K562 (cell line): ENCODE results near the gene MAP3K7. TPM values are rescaled to one million over a fixed set of nuclear protein-coding genes. Genes with fewer than 3 reads are reported as not detected.
A peak's percentile ranks its signal among the peaks of the same experiment; 100 is the strongest.

Experiments
- ATAC-seq: fragments of 200-7000 bp; cut with Tn5 transposase; 3 replicates; pipeline ENCODE4 v1.9.1; 2020; ENCODE audit warnings: moderate library complexity
- BruUV-seq: library from RNA; stranded (reverse); fragments of 400-500 nt; replicated peaks from 2 replicates; lab custom pipeline; 2021; lab: Mats Ljungman, UMichigan
- CTCF ChIA-PET: fragments of 300-600 bp; formaldehyde crosslinking; extraction: SDS; loops from one replicate; lab custom pipeline; 2021; ENCODE audit warnings: low intra/inter-chr PET ratio; lab: Yijun Ruan, JAX
- POLR2A ChIA-PET: fragments of 300-600, 350-650 bp; sonication (Branson Sonifier 250); formaldehyde crosslinking; extraction: SDS; loops from one replicate; lab custom pipeline; 2021; ENCODE audit warnings: antibody characterized with exemption, inconsistent platforms; lab: Yijun Ruan, JAX
- DNase-seq, 4 experiments: peaks; one replicate each; pipeline versions ENCODE4 v3.0.0 to v3.0.0-alpha.2; 2011 to 2018; ENCODE audit warnings: low spot score in 3 of 4, mixed read lengths in 3 of 4; ENCODE audit errors: extremely low read depth in 1 of 4
- FAIRE-seq: peaks from 2 replicates; lab custom pipeline; 2011; peaks lifted over from hg19 to GRCh38; lab: Jason Lieb, UNC
- H2AFZ ChIP-seq: 2 replicates; pipeline ENCODE4 v1.6.0; 2011; ENCODE audit warnings: low read depth, low read length, control low read depth, inconsistent platforms
- H3K27ac ChIP-seq: fragments of 200-600 bp; 3 replicates; pipeline ENCODE4 v1.8.0; 2011; ENCODE audit warnings: low read depth, mild to moderate bottlenecking, control low read depth, inconsistent platforms, low read length, moderate library complexity, mixed read lengths; ENCODE audit errors: extremely low read depth
- H3K27me3 ChIP-seq, 2 experiments: fragments of 300-600 bp in 1 of 2; 2 replicates in 1 of 2; 3 replicates in 1 of 2; pipeline versions ENCODE4 v1.6.0 to v1.8.0; 2011; ENCODE audit warnings: inconsistent platforms in 2 of 2, low read length in 2 of 2, mild to moderate bottlenecking in 1 of 2, mixed read lengths in 1 of 2, moderate library complexity in 1 of 2; ENCODE audit not compliant: control insufficient read depth in 2 of 2, insufficient read depth in 2 of 2
- H3K36me3 ChIP-seq: fragments of 300-600 bp; 3 replicates; pipeline ENCODE4 v1.8.0; 2011; ENCODE audit warnings: mild to moderate bottlenecking, low read length, inconsistent platforms; ENCODE audit not compliant: control insufficient read depth, insufficient read depth
- H3K4me1 ChIP-seq, 2 experiments: fragments of 200-600 bp in 1 of 2; replicated peaks in 1 of 2; 2 replicates in 1 of 2; 3 replicates in 1 of 2; pipeline versions ENCODE4 v1.5.1 to v1.8.0; 2011; ENCODE audit warnings: inconsistent platforms in 2 of 2, low read length in 2 of 2, mild to moderate bottlenecking in 1 of 2, mixed read lengths in 1 of 2, moderate library complexity in 1 of 2; ENCODE audit not compliant: control insufficient read depth in 2 of 2, insufficient read depth in 2 of 2
- H3K4me2 ChIP-seq: 2 replicates; pipeline ENCODE4 v1.6.1; 2011; ENCODE audit warnings: low read length, control low read depth, inconsistent platforms, mixed read lengths; ENCODE audit not compliant: insufficient read depth
- H3K4me3 ChIP-seq: fragments of 200-600 bp; sonication (generic), shearing (Covaris generic); 2 replicates; pipeline ENCODE4 v1.5.1; 2016; ENCODE audit warnings: control low read depth, inconsistent platforms
- H3K79me2 ChIP-seq: fragments of 200-600 bp; 3 replicates; pipeline ENCODE4 v1.8.0; 2011; ENCODE audit warnings: low read length, inconsistent platforms; ENCODE audit not compliant: control insufficient read depth, insufficient read depth
- H3K9ac ChIP-seq, 2 experiments: 2 replicates each; pipeline versions ENCODE4 v1.6.0 to v1.6.1; 2011; ENCODE audit warnings: low read depth in 2 of 2, low read length in 2 of 2, control low read depth in 1 of 2, inconsistent platforms in 1 of 2, mild to moderate bottlenecking in 1 of 2, mixed read lengths in 1 of 2; ENCODE audit not compliant: insufficient read depth in 1 of 2
- H3K9me1 ChIP-seq: one replicate; pipeline ENCODE4 v1.6.0; 2011; ENCODE audit warnings: inconsistent platforms, mild to moderate bottlenecking, low read length, moderate library complexity; ENCODE audit not compliant: control insufficient read depth, insufficient read depth
- H3K9me3 ChIP-seq: replicated peaks from 2 replicates; pipeline ENCODE4 v1.5.1; 2011; ENCODE audit warnings: low read depth, low read length, inconsistent platforms; ENCODE audit not compliant: control insufficient read depth, insufficient read depth
- H4K20me1 ChIP-seq: replicated peaks from 2 replicates; pipeline ENCODE4 v1.6.1; 2011; ENCODE audit warnings: low read length, inconsistent platforms, mixed read lengths; ENCODE audit not compliant: control insufficient read depth, insufficient read depth
- BRD9 ChIP-seq: fragments of 450-650 bp; IDR thresholded peaks from 2 replicates; pipeline ENCODE4 v1.6.1; 2018; ENCODE audit warnings: low read depth; ENCODE audit not compliant: partially characterized antibody
- CREB1 ChIP-seq, 2 experiments: sonication (generic) in 1 of 2; formaldehyde crosslinking in 1 of 2; IDR thresholded peaks; 2 replicates each; pipeline versions ENCODE4 v1.6.1 to v1.8.0; 2012 to 2022; ENCODE audit warnings: inconsistent platforms in 1 of 2, mild to moderate bottlenecking in 1 of 2, missing genetic modification reagents in 1 of 2, moderate library complexity in 1 of 2
- GATA2 ChIP-seq: sonication (generic); formaldehyde crosslinking; IDR thresholded peaks from 2 replicates; pipeline ENCODE4 v1.4.0; 2020; ENCODE audit warnings: mild to moderate bottlenecking, missing genetic modification reagents
- KDM5B ChIP-seq: fragments of 200-600 bp; sonication (generic); IDR thresholded peaks from 2 replicates; pipeline ENCODE4 v1.6.1; 2012; ENCODE audit warnings: low read depth, mild to moderate bottlenecking, moderate library complexity, low read length, control low read depth, inconsistent platforms; ENCODE audit not compliant: insufficient replicate concordance
- MIER1 ChIP-seq: fragments of 450-650 bp; IDR thresholded peaks from 2 replicates; pipeline ENCODE4 v1.6.1; 2016; ENCODE audit warnings: antibody characterized with exemption, mild to moderate bottlenecking, low read depth
- NCOA2 ChIP-seq, 2 experiments: fragments of 450-650 bp; IDR thresholded peaks; 2 replicates each; pipeline ENCODE4 v1.6.1; 2018; ENCODE audit warnings: mild to moderate bottlenecking in 2 of 2, moderate library complexity in 1 of 2; ENCODE audit not compliant: partially characterized antibody in 2 of 2
- PHF8 ChIP-seq: fragments of 200-600 bp; sonication (generic); IDR thresholded peaks from 2 replicates; pipeline ENCODE4 v1.6.1; 2012; ENCODE audit warnings: mixed run types, mild to moderate bottlenecking, inconsistent platforms, low read length, moderate library complexity, borderline replicate concordance
- TAF15 ChIP-seq: fragments of 200-400 bp; formaldehyde crosslinking; IDR thresholded peaks from 2 replicates; pipeline ENCODE4 v1.6.1; 2017; ENCODE audit warnings: mild to moderate bottlenecking, low read depth, low read length, moderate library complexity
- ZEB2 ChIP-seq: fragments of 450-650 bp; IDR thresholded peaks from 2 replicates; pipeline ENCODE4 v1.6.1; 2016
- ZNF140 ChIP-seq: fragments of 250-450 bp; sonication (Bioruptor Pico); IDR thresholded peaks from 2 replicates; pipeline ENCODE4 v1.8.0; 2021; ENCODE audit warnings: moderate library complexity, mild to moderate bottlenecking, inconsistent platforms
- ZNF239 ChIP-seq: fragments of 250-450 bp; sonication (Bioruptor Pico); IDR thresholded peaks from 2 replicates; pipeline ENCODE4 v1.4.0; 2020; ENCODE audit warnings: mild to moderate bottlenecking
- WGBS: fragments of 100-300 bp; shearing (Covaris generic); methylation state at CpG from one replicate; pipeline ENCODE4 v1.1.6; 2016; ENCODE audit warnings: low coverage, mixed read lengths; ENCODE audit not compliant: insufficient coverage; ENCODE audit errors: missing lambda C conversion rate; 5-methylcytosine and 5-hydroxymethylcytosine counted together
- in situ Hi-C: fragments of 300-500 bp; cut with MboI; formaldehyde crosslinking; loops from 4 replicates; pipeline ENCODE4 v1.15.0; 2018; ENCODE audit warnings: inconsistent platforms, mixed read lengths
- intact Hi-C: fragments of 100-400 bp; cut with micrococcal nuclease; formaldehyde crosslinking; loops from 2 replicates; pipeline ENCODE4 v1.14.2; 2022
- polyA plus RNA-seq, 8 experiments: library from polyadenylated mRNA; depleted of rRNA in 4 of 8; stranded (reverse) in 5 of 8; unstranded in 3 of 8; fragments of >200 nt; fragmentation: Nextera tagmentation in 2 of 8; fragmentation: Illumina TruSeq in 1 of 8; extraction: Ambion mirVana in 2 of 8; extraction: Trizol in 1 of 8; gene quantifications; 2 replicates each; pipeline versions ENCODE4 v1.2.1 to v1.2.3, GENCODE V29; 2011 to 2014; ENCODE audit warnings: inconsistent platforms in 1 of 8, missing spikeins in 1 of 8
- total RNA-seq, 7 experiments: library from RNA; depleted of rRNA in 6 of 7; stranded (reverse); fragments of >200 nt in 6 of 7; fragmentation: Illumina TruSeq in 2 of 7; extraction: Trizol in 2 of 7; gene quantifications; 2 replicates each; pipeline versions ENCODE4 v1.2.1 to v1.2.3, GENCODE V29; 2011 to 2021; ENCODE audit warnings: low replicate concordance in 1 of 7
- TF ChIP-seq, protein P1 (sequence below): fragments of 450-650 bp; IDR thresholded peaks from 2 replicates; pipeline ENCODE4 v1.6.1; 2014; ENCODE audit warnings: low read depth, mild to moderate bottlenecking, moderate library complexity, borderline replicate concordance

MAP3K7 gene
- total and polyA plus RNA-seq, 9 of the 15 experiments (the other 6 are each of a cell fraction or from before 2014, with no cell fraction given), result 13.4 to 60.9 (median 34.8) TPM

DNA sequence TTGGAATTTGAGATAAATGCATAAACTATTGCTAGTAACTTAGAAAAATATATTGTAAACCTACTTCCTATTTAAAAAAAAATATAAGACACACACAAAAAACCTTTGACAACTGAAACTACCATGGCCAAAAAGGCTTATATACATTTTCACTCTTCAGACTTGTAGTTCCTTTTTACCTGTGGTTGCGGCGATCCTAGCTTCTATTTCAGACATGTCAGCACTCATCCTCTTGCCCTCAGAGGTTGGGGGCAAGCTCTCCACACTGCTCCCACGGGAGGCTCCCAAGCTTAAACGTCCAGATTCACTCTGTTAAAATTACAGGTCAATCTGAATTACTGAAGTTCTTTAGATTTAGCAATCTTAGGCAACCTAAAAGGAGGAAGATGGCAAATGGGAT lies 39.8 kb downstream of the MAP3K7 start (continued):
- TF ChIP-seq ZEB2 (no peak), CREB1 (IDR thresholded peaks at IDR 0.05) (no peak), CREB1 (CRISPR knock-in tag; IDR thresholded peaks at IDR 0.05) (no peak), TAF15 (no peak), GATA2 (CRISPR knock-in tag) (no peak), NCOA2 (IDR thresholded peaks at IDR 0.05; ENCODE audit: partially characterized antibody in 2 of 2) (no peak), BRD9 (no peak), MIER1 (no peak), ZNF140 (no peak), KDM5B (no peak)
- TF ChIP-seq, protein P1, sequence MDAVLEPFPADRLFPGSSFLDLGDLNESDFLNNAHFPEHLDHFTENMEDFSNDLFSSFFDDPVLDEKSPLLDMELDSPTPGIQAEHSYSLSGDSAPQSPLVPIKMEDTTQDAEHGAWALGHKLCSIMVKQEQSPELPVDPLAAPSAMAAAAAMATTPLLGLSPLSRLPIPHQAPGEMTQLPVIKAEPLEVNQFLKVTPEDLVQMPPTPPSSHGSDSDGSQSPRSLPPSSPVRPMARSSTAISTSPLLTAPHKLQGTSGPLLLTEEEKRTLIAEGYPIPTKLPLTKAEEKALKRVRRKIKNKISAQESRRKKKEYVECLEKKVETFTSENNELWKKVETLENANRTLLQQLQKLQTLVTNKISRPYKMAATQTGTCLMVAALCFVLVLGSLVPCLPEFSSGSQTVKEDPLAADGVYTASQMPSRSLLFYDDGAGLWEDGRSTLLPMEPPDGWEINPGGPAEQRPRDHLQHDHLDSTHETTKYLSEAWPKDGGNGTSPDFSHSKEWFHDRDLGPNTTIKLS, result no peak
- TF ChIP-seq, all 486 proteins: peak for 0

GRCh38 chr6:90545448-90545847 lies 41.4 kb downstream of the MAP3K7 start:
- H3K36me3 ChIP-seq, result peaks cover 70% of the 10 kb centered on the region
- intact Hi-C loops (no loop called here), in situ Hi-C loops (no loop called here)
- H3K9me3 ChIP-seq, result no peaks in the 10 kb centered on the region
- no peak overlapping the region for H3K9ac ChIP-seq
- H3K79me2 ChIP-seq, result no peaks in the 10 kb centered on the region
- no peaks in the 10 kb centered on the region for H3K9me1 ChIP-seq
- no TSS peak for BruUV-seq
- no peak overlapping the region for H3K4me2 ChIP-seq
- H3K27ac ChIP-seq, result no peak overlapping the region
- CTCF ChIA-PET, result no interaction called here
- H4K20me1 ChIP-seq, result no peaks in the 10 kb centered on the region
- FAIRE-seq (no peak), DNase-seq (no peak), ATAC-seq (no peak)
- no peak overlapping the region for H2AFZ ChIP-seq
- POLR2A ChIA-PET, result interaction anchor here (1.4 kb wide), 1 partner anchor 9 kb away, joined by 3 read pairs; no protein-coding TSS in a partner anchor
- H3K4me3 ChIP-seq, result no peak overlapping the region
- no peaks in the 10 kb centered on the region for H3K4me1 ChIP-seq
- H3K27me3 ChIP-seq, result no peaks in the 10 kb centered on the region
- TF ChIP-seq PHF8, result 0 out of 2 replicates have a peak, but pooled peaks have one; percentile 5
- no peak for TF ChIP-seq ZNF239 (CRISPR knock-in tag)
- TF ChIP-seq, all 486 proteins: peak for 1
- WGBS, result 88% methylated on average over 3 of the region's 3 CpGs
